GM23338 (cell line): ENCODE results near the gene LRRC4B. TPM values are rescaled to one million over a fixed set of nuclear protein-coding genes. Genes with fewer than 3 reads are reported as not detected.

Source experiments
- ATAC-seq: fragments of 200-7000 bp; cut with Tn5 transposase; 3 replicates; pipeline ENCODE4 v1.9.1; 2020
- DNase-seq: peaks from one replicate; pipeline ENCODE4 v3.0.0-alpha.2; 2015; ENCODE audit warnings: low spot score
- H2AFZ ChIP-seq: fragments of 200-600 bp; sonication (generic); 2 replicates; pipeline ENCODE4 v1.8.0; 2016; ENCODE audit warnings: antibody characterized with exemption, mild to moderate bottlenecking, moderate library complexity
- H3F3A ChIP-seq: fragments of 200-600 bp; sonication (generic); replicated peaks from 2 replicates; pipeline ENCODE4 v1.8.0; 2017; ENCODE audit warnings: antibody characterized with exemption, mixed run types, low read depth
- H3K27ac ChIP-seq: fragments of 200-600 bp; sonication (generic); 2 replicates; pipeline ENCODE4 v1.6.1; 2016; ENCODE audit warnings: low read depth
- H3K27me3 ChIP-seq: fragments of 200-600 bp; sonication (generic); 2 replicates; pipeline ENCODE4 v1.8.0; 2016; ENCODE audit warnings: mild to moderate bottlenecking, mixed run types, moderate library complexity; ENCODE audit not compliant: insufficient read depth
- H3K36me3 ChIP-seq: fragments of 200-600 bp; sonication (generic); 2 replicates; pipeline ENCODE4 v1.8.0; 2016; ENCODE audit warnings: mild to moderate bottlenecking; ENCODE audit not compliant: insufficient read depth
- H3K4me1 ChIP-seq: fragments of 200-600 bp; sonication (generic); 2 replicates; pipeline ENCODE4 v1.8.0; 2016; ENCODE audit warnings: mild to moderate bottlenecking, moderate library complexity; ENCODE audit not compliant: insufficient read depth
- H3K4me2 ChIP-seq: fragments of 200-600 bp; sonication (generic); 2 replicates; pipeline ENCODE4 v1.7.1; 2017; ENCODE audit warnings: mixed run types
- H3K4me3 ChIP-seq: fragments of 200-600 bp; sonication (generic); 2 replicates; pipeline ENCODE4 v1.6.1; 2016; ENCODE audit warnings: mixed run types
- H3K79me2 ChIP-seq: fragments of 200-600 bp; sonication (generic); replicated peaks from 2 replicates; pipeline ENCODE4 v1.8.0; 2017; ENCODE audit warnings: mild to moderate bottlenecking; ENCODE audit not compliant: insufficient read depth
- H3K9me2 ChIP-seq: fragments of 200-600 bp; sonication (generic); 2 replicates; pipeline ENCODE4 v1.8.0; 2017; ENCODE audit not compliant: insufficient read depth
- H4K20me1 ChIP-seq: fragments of 200-600 bp; sonication (generic); replicated peaks from 2 replicates; pipeline ENCODE4 v1.8.0; 2017; ENCODE audit warnings: mild to moderate bottlenecking; ENCODE audit not compliant: insufficient read depth
- H3K27ac Mint-ChIP-seq: 2 replicates; pipeline ENCODE4 v1.8.0; 2020; ENCODE audit warnings: inconsistent platforms, mild to moderate bottlenecking, moderate library complexity, mixed read lengths
- H3K27me3 Mint-ChIP-seq: 3 replicates; pipeline ENCODE4 v1.8.0; 2022; ENCODE audit warnings: low read depth, mild to moderate bottlenecking, moderate library complexity, mixed read lengths, inconsistent platforms; ENCODE audit not compliant: insufficient read depth, poor library complexity
- H3K36me3 Mint-ChIP-seq: 3 replicates; pipeline ENCODE4 v1.8.0; 2021; ENCODE audit warnings: low read depth, mild to moderate bottlenecking, inconsistent platforms, moderate library complexity, mixed read lengths
- H3K4me1 Mint-ChIP-seq: 3 replicates; pipeline ENCODE4 v1.8.0; 2020; ENCODE audit warnings: mild to moderate bottlenecking, inconsistent platforms, mixed read lengths
- H3K4me3 Mint-ChIP-seq: 3 replicates; pipeline ENCODE4 v1.8.0; 2021; ENCODE audit warnings: moderate library complexity, mild to moderate bottlenecking, inconsistent platforms, mixed read lengths
- H3K9me3 Mint-ChIP-seq: 3 replicates; pipeline ENCODE4 v1.8.0; 2020; ENCODE audit warnings: moderate library complexity, mild to moderate bottlenecking, inconsistent platforms, mixed read lengths
- CREB1 ChIP-seq: fragments of 250-450 bp; sonication (Bioruptor Pico); IDR thresholded peaks from 2 replicates; pipeline ENCODE4 v1.5.0; 2020; ENCODE audit warnings: low read depth, mild to moderate bottlenecking, moderate library complexity
- CTCF ChIP-seq, 2 experiments: fragments of 200-600 bp in 1 of 2; sonication (generic) in 1 of 2; conservative IDR thresholded peaks; 2 replicates each; pipeline versions ENCODE4 v1.5.1 to v1.6.1; 2016 to 2017; ENCODE audit warnings: antibody characterized with exemption in 2 of 2, low read depth in 2 of 2, mild to moderate bottlenecking in 2 of 2, moderate library complexity in 1 of 2
- ETS1 ChIP-seq: IDR thresholded peaks from 2 replicates; pipeline ENCODE4 v1.6.1; 2016; ENCODE audit warnings: antibody characterized with exemption
- EZH2 ChIP-seq: fragments of 200-600 bp; sonication (generic); IDR thresholded peaks from one replicate; pipeline ENCODE4 v1.8.0; 2017; ENCODE audit warnings: antibody characterized with exemption, mild to moderate bottlenecking, low read depth; ENCODE audit not compliant: unreplicated experiment
- EZH2phosphoT487 ChIP-seq: fragments of 200-600 bp; sonication (generic); IDR thresholded peaks from one replicate; pipeline ENCODE4 v1.8.1; 2018; ENCODE audit warnings: antibody characterized with exemption; ENCODE audit not compliant: unreplicated experiment
- JUNB ChIP-seq: IDR thresholded peaks from one replicate; pipeline ENCODE4 v1.6.1; 2016; ENCODE audit warnings: antibody characterized with exemption; ENCODE audit not compliant: unreplicated experiment
- NANOG ChIP-seq: IDR thresholded peaks from 2 replicates; pipeline ENCODE4 v1.6.1; 2016; ENCODE audit warnings: antibody characterized with exemption, borderline replicate concordance
- POLR2AphosphoS5 ChIP-seq: IDR thresholded peaks from 2 replicates; pipeline ENCODE4 v1.6.1; 2016; ENCODE audit warnings: antibody characterized with exemption, low read depth
- REST ChIP-seq: IDR thresholded peaks from one replicate; pipeline ENCODE4 v1.6.1; 2018; ENCODE audit warnings: antibody characterized with exemption; ENCODE audit not compliant: unreplicated experiment
- STAT1 ChIP-seq: IDR thresholded peaks from one replicate; pipeline ENCODE4 v1.6.1; 2016; ENCODE audit warnings: antibody characterized with exemption; ENCODE audit not compliant: unreplicated experiment
- ZNF114 ChIP-seq: fragments of 250-450 bp; sonication (Bioruptor Pico); IDR thresholded peaks from 2 replicates; pipeline ENCODE4 v1.5.0; 2020; ENCODE audit warnings: mild to moderate bottlenecking, moderate library complexity
- ZNF331 ChIP-seq: fragments of 250-450 bp; sonication (Bioruptor Pico); IDR thresholded peaks from 2 replicates; pipeline ENCODE4 v1.5.0; 2020; ENCODE audit warnings: low read depth, mild to moderate bottlenecking, moderate library complexity
- polyA plus RNA-seq: library from polyadenylated mRNA; unstranded; fragments of >200 nt; fragmentation: Nextera tagmentation; extraction: Ambion mirVana; gene quantifications from 2 replicates; pipeline ENCODE4 v1.2.1, GENCODE V29; 2016
- total RNA-seq: library from RNA; depleted of rRNA; stranded (reverse); fragments of >200 nt; shearing (Covaris generic); gene quantifications from 2 replicates; pipeline ENCODE4 v1.2.3, GENCODE V29; 2014
- TF ChIP-seq, protein P1 (sequence below): fragments of 250-450 bp; sonication (Bioruptor Pico); IDR thresholded peaks from 2 replicates; pipeline ENCODE4 v1.5.0; 2020; ENCODE audit warnings: mild to moderate bottlenecking, moderate library complexity

The LRRC4B gene
- total and polyA plus RNA-seq, 2 experiments from 2014 or later: 2.0 to 13.2 TPM

DNA sequence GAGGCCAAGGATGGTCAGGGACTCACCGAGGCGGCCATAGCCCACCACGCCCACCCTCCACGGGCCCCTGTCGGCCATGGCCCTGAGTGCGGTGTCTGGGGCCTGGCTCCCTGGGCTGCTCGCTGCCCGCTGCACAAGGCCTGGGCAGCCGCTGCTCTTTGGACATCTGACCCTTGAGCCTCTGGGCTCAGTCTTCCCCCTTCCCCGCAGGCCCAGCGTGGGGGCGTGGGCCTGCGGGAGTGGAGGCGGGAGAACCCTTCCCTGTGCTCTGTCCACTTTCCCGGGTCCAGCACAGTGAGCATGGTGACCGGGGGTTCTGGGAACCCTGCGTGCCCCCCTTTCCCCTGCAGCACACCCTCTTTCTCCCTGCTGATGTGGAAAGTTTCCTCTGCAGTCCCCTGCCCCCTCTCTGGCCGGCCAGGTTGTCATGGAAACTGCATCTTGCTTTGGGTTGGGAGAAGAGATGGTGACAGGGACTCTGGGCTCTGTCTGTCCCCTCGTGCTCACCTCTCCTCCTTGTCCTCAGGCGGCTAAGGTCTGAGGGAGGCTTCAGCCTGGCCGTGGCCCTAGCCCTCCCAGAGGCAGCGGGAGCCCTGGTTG is 54.4 kb downstream of the LRRC4B start, which contains the start of gene ASPDH:
Gene ASPDH, minus strand, starts transcription at position 168 of the 600 bp plus-strand sequence. Its CDS starts 90 bp downstream, at position 78.
- no peaks in the 10 kb centered on the region; the same call in 1 of the 2 replicates for H4K20me1 ChIP-seq
- H3F3A ChIP-seq: no peaks in the 10 kb centered on the region
- H3K9me2 ChIP-seq: no peaks in the 10 kb centered on the region
- TF ChIP-seq JUNB (no peak), EZH2 (no peak), CREB1 (CRISPR knock-in tag) (no peak), NANOG (no peak), ETS1 (no peak), REST (no peak), EZH2phosphoT487 (no peak), CTCF (conservative IDR thresholded peaks at IDR 0.05; ENCODE audit: low read depth in 2 of 2) (no peak), ZNF331 (CRISPR knock-in tag) (no peak), STAT1 (no peak), POLR2AphosphoS5 (no peak), ZNF114 (CRISPR knock-in tag) (no peak)
- TF ChIP-seq, protein P1, sequence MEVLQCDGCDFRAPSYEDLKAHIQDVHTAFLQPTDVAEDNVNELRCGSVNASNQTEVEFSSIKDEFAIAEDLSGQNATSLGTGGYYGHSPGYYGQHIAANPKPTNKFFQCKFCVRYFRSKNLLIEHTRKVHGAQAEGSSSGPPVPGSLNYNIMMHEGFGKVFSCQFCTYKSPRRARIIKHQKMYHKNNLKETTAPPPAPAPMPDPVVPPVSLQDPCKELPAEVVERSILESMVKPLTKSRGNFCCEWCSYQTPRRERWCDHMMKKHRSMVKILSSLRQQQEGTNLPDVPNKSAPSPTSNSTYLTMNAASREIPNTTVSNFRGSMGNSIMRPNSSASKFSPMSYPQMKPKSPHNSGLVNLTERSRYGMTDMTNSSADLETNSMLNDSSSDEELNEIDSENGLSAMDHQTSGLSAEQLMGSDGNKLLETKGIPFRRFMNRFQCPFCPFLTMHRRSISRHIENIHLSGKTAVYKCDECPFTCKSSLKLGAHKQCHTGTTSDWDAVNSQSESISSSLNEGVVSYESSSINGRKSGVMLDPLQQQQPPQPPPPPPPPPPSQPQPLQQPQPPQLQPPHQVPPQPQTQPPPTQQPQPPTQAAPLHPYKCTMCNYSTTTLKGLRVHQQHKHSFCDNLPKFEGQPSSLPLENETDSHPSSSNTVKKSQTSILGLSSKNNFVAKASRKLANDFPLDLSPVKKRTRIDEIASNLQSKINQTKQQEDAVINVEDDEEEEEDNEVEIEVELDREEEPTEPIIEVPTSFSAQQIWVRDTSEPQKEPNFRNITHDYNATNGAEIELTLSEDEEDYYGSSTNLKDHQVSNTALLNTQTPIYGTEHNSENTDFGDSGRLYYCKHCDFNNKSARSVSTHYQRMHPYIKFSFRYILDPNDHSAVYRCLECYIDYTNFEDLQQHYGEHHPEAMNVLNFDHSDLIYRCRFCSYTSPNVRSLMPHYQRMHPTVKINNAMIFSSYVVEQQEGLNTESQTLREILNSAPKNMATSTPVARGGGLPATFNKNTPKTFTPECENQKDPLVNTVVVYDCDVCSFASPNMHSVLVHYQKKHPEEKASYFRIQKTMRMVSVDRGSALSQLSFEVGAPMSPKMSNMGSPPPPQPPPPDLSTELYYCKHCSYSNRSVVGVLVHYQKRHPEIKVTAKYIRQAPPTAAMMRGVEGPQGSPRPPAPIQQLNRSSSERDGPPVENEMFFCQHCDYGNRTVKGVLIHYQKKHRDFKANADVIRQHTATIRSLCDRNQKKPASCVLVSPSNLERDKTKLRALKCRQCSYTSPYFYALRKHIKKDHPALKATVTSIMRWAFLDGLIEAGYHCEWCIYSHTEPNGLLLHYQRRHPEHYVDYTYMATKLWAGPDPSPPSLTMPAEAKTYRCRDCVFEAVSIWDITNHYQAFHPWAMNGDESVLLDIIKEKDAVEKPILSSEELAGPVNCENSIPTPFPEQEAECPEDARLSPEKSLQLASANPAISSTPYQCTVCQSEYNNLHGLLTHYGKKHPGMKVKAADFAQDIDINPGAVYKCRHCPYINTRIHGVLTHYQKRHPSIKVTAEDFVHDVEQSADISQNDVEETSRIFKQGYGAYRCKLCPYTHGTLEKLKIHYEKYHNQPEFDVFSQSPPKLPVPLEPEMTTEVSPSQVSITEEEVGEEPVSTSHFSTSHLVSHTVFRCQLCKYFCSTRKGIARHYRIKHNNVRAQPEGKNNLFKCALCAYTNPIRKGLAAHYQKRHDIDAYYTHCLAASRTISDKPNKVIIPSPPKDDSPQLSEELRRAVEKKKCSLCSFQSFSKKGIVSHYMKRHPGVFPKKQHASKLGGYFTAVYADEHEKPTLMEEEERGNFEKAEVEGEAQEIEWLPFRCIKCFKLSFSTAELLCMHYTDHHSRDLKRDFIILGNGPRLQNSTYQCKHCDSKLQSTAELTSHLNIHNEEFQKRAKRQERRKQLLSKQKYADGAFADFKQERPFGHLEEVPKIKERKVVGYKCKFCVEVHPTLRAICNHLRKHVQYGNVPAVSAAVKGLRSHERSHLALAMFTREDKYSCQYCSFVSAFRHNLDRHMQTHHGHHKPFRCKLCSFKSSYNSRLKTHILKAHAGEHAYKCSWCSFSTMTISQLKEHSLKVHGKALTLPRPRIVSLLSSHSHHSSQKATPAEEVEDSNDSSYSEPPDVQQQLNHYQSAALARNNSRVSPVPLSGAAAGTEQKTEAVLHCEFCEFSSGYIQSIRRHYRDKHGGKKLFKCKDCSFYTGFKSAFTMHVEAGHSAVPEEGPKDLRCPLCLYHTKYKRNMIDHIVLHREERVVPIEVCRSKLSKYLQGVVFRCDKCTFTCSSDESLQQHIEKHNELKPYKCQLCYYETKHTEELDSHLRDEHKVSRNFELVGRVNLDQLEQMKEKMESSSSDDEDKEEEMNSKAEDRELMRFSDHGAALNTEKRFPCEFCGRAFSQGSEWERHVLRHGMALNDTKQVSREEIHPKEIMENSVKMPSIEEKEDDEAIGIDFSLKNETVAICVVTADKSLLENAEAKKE (CRISPR knock-in tag): no peak
- H3K4me1 Mint-ChIP-seq: no peaks in the 10 kb centered on the region
- H2AFZ ChIP-seq: no peak within 1 kb of the TSS
- H3K4me1 ChIP-seq: peaks cover 10% of the 10 kb centered on the region; the same call in 1 of the 2 replicates
- no peak within 1 kb of the TSS for H3K4me3 ChIP-seq
- no peak for DNase-seq
- H3K4me3 Mint-ChIP-seq: no peak within 1 kb of the TSS
- H3K27ac ChIP-seq: no peak within 1 kb of the TSS
- no peaks in the 10 kb centered on the region for H3K79me2 ChIP-seq
- ATAC-seq: no peak
- H3K4me2 ChIP-seq: no peak within 1 kb of the TSS
- peaks cover 25% of the 10 kb centered on the region for H3K36me3 Mint-ChIP-seq
- H3K36me3 ChIP-seq: no peaks in the 10 kb centered on the region
- no peak within 1 kb of the TSS for H3K27ac Mint-ChIP-seq
- peaks cover 86% of the 10 kb centered on the region for H3K9me3 Mint-ChIP-seq
- peaks cover 25% of the 10 kb centered on the region for H3K27me3 ChIP-seq
- H3K27me3 Mint-ChIP-seq: peaks cover 8% of the 10 kb centered on the region
